ENCODE data around the gene COL27A1.

DNA sequence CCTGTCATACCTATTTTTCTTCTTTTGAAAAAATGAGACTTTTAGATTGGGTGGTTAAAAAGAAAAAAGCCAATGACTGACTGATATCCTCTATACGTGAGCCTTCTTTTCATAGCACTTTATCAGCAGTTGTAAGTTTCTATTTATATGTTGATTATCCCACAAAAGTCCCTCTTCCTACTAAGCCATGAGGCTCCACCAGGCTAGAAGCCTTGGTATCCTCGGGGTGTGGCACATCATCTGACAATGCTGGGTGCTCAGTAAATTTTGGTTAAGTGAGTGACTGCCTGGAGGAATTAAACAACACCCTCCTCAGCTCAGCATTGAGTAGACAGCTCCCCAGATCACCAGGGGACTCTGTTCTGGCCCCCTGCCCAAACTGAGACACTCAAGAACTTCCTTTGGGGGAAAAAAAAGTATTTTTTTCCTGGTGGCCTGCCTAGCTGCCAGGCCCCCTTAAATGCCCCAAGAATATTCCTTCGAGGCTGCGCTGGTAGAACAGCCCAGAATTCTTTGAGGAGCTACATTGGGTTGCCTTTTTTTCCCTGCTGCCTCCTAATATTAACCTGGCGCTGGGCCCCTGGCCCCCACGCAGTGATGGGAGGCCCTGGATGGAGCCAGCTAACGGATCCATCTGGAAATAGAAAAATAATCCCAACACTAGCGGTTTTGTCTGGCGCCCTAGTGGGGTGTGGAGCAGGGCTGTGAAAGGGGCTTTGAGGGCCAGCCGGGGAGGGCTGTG lies 23.4 kb upstream of the COL27A1 start:
- no peak for TF ChIP-seq EZH2 (IDR thresholded peaks at IDR 0.05; ENCODE audit: borderline replicate concordance, insufficient read depth, low read depth, low read length, poor library complexity, severe bottlenecking)
- TF ChIP-seq, protein P1, sequence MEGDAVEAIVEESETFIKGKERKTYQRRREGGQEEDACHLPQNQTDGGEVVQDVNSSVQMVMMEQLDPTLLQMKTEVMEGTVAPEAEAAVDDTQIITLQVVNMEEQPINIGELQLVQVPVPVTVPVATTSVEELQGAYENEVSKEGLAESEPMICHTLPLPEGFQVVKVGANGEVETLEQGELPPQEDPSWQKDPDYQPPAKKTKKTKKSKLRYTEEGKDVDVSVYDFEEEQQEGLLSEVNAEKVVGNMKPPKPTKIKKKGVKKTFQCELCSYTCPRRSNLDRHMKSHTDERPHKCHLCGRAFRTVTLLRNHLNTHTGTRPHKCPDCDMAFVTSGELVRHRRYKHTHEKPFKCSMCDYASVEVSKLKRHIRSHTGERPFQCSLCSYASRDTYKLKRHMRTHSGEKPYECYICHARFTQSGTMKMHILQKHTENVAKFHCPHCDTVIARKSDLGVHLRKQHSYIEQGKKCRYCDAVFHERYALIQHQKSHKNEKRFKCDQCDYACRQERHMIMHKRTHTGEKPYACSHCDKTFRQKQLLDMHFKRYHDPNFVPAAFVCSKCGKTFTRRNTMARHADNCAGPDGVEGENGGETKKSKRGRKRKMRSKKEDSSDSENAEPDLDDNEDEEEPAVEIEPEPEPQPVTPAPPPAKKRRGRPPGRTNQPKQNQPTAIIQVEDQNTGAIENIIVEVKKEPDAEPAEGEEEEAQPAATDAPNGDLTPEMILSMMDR (IDR thresholded peaks at IDR 0.05): no peak
